Measurements from ENCODE around the gene STK40.

STK40 gene

GRCh38 chr1:36358514-36359084 lies 27.1 kb downstream of the STK40 start:
- DNase-seq (ENCODE audit: low spot score), result no peak
- no peak for TF ChIP-seq CTCF (IDR thresholded peaks at IDR 0.05; ENCODE audit: extremely low read depth, insufficient read depth, missing control alignments)
- in situ Hi-C loops (cut with MboI; ENCODE audit: low pct_unique_long_range_greater_than_20kb, low sequenced_read_pairs, unreplicated experiment), result no loop called here

GRCh38 chr1:36355811-36356210 lies 29.9 kb downstream of the STK40 start:
- no peak for TF ChIP-seq CTCF (IDR thresholded peaks at IDR 0.05; ENCODE audit: extremely low read depth, insufficient read depth, missing control alignments)
- in situ Hi-C loops (cut with MboI; ENCODE audit: low pct_unique_long_range_greater_than_20kb, low sequenced_read_pairs, unreplicated experiment), result no loop called here
- DNase-seq (ENCODE audit: low spot score), result no peak

GRCh38 chr1:36354486-36354885 lies 31.2 kb downstream of the STK40 start:
- in situ Hi-C loops (cut with MboI; ENCODE audit: low pct_unique_long_range_greater_than_20kb, low sequenced_read_pairs, unreplicated experiment), result no loop called here
- no peak for TF ChIP-seq CTCF (IDR thresholded peaks at IDR 0.05; ENCODE audit: extremely low read depth, insufficient read depth, missing control alignments)

GRCh38 chr1:36352910-36353878 lies 32.5 kb downstream of the STK40 start:
- no peak for TF ChIP-seq CTCF (IDR thresholded peaks at IDR 0.05; ENCODE audit: extremely low read depth, insufficient read depth, missing control alignments)
- in situ Hi-C loops (cut with MboI; ENCODE audit: low pct_unique_long_range_greater_than_20kb, low sequenced_read_pairs, unreplicated experiment), result no loop called here
- DNase-seq (ENCODE audit: low spot score), result no peak

More at GRCh38 chr1:36354486-36354885, 31.2 kb downstream of the STK40 start:
- no peak for DNase-seq (ENCODE audit: low spot score)

- no peak for DNase-seq (ENCODE audit: low spot score)
- in situ Hi-C loops (cut with MboI; ENCODE audit: low pct_unique_long_range_greater_than_20kb, low sequenced_read_pairs, unreplicated experiment), result no loop called here
- no peak for TF ChIP-seq CTCF (IDR thresholded peaks at IDR 0.05; ENCODE audit: extremely low read depth, insufficient read depth, missing control alignments)
Observed at GRCh38 chr1:36352125-36352909, 33.4 kb downstream of the STK40 start.

- in situ Hi-C loops (cut with MboI; ENCODE audit: low pct_unique_long_range_greater_than_20kb, low sequenced_read_pairs, unreplicated experiment), result no loop called here
- TF ChIP-seq CTCF (IDR thresholded peaks at IDR 0.05; ENCODE audit: extremely low read depth, insufficient read depth, missing control alignments), result no peak
- DNase-seq (ENCODE audit: low spot score), result no peak
Observed at GRCh38 chr1:36351227-36351977, 34.3 kb downstream of the STK40 start.
